K562 (cell line): ENCODE measurements around the gene ARAP1. TPM values are rescaled to one million over a fixed set of nuclear protein-coding genes. Genes with fewer than 3 reads are reported as not detected.
A peak's percentile ranks its signal among the peaks of the same experiment; 100 is the strongest.

ENCODE experiments used
- ATAC-seq: fragments of 200-7000 bp; cut with Tn5 transposase; 3 replicates; pipeline ENCODE4 v1.9.1; 2020; ENCODE audit warnings: moderate library complexity
- BruUV-seq: library from RNA; stranded (reverse); fragments of 400-500 nt; replicated peaks from 2 replicates; lab custom pipeline; 2021; lab: Mats Ljungman, UMichigan
- CTCF ChIA-PET: fragments of 300-600 bp; formaldehyde crosslinking; extraction: SDS; loops from one replicate; lab custom pipeline; 2021; ENCODE audit warnings: low intra/inter-chr PET ratio; lab: Yijun Ruan, JAX
- POLR2A ChIA-PET: fragments of 300-600, 350-650 bp; sonication (Branson Sonifier 250); formaldehyde crosslinking; extraction: SDS; loops from one replicate; lab custom pipeline; 2021; ENCODE audit warnings: antibody characterized with exemption, inconsistent platforms; lab: Yijun Ruan, JAX
- DNase-seq, 4 experiments: peaks; one replicate each; pipeline versions ENCODE4 v3.0.0 to v3.0.0-alpha.2; 2011 to 2018; ENCODE audit warnings: low spot score in 3 of 4, mixed read lengths in 3 of 4; ENCODE audit errors: extremely low read depth in 1 of 4
- FAIRE-seq: peaks from 2 replicates; lab custom pipeline; 2011; peaks lifted over from hg19 to GRCh38; lab: Jason Lieb, UNC
- H2AFZ ChIP-seq: 2 replicates; pipeline ENCODE4 v1.6.0; 2011; ENCODE audit warnings: low read depth, low read length, control low read depth, inconsistent platforms
- H3K27ac ChIP-seq: fragments of 200-600 bp; 3 replicates; pipeline ENCODE4 v1.8.0; 2011; ENCODE audit warnings: low read depth, mild to moderate bottlenecking, control low read depth, inconsistent platforms, low read length, moderate library complexity, mixed read lengths; ENCODE audit errors: extremely low read depth
- H3K27me3 ChIP-seq, 2 experiments: fragments of 300-600 bp in 1 of 2; 2 replicates in 1 of 2; 3 replicates in 1 of 2; pipeline versions ENCODE4 v1.6.0 to v1.8.0; 2011; ENCODE audit warnings: inconsistent platforms in 2 of 2, low read length in 2 of 2, mild to moderate bottlenecking in 1 of 2, mixed read lengths in 1 of 2, moderate library complexity in 1 of 2; ENCODE audit not compliant: control insufficient read depth in 2 of 2, insufficient read depth in 2 of 2
- H3K36me3 ChIP-seq: fragments of 300-600 bp; 3 replicates; pipeline ENCODE4 v1.8.0; 2011; ENCODE audit warnings: mild to moderate bottlenecking, low read length, inconsistent platforms; ENCODE audit not compliant: control insufficient read depth, insufficient read depth
- H3K4me1 ChIP-seq, 2 experiments: fragments of 200-600 bp in 1 of 2; replicated peaks in 1 of 2; 2 replicates in 1 of 2; 3 replicates in 1 of 2; pipeline versions ENCODE4 v1.5.1 to v1.8.0; 2011; ENCODE audit warnings: inconsistent platforms in 2 of 2, low read length in 2 of 2, mild to moderate bottlenecking in 1 of 2, mixed read lengths in 1 of 2, moderate library complexity in 1 of 2; ENCODE audit not compliant: control insufficient read depth in 2 of 2, insufficient read depth in 2 of 2
- H3K4me2 ChIP-seq: 2 replicates; pipeline ENCODE4 v1.6.1; 2011; ENCODE audit warnings: low read length, control low read depth, inconsistent platforms, mixed read lengths; ENCODE audit not compliant: insufficient read depth
- H3K4me3 ChIP-seq: fragments of 200-600 bp; sonication (generic), shearing (Covaris generic); 2 replicates; pipeline ENCODE4 v1.5.1; 2016; ENCODE audit warnings: control low read depth, inconsistent platforms
- H3K79me2 ChIP-seq: fragments of 200-600 bp; 3 replicates; pipeline ENCODE4 v1.8.0; 2011; ENCODE audit warnings: low read length, inconsistent platforms; ENCODE audit not compliant: control insufficient read depth, insufficient read depth
- H3K9ac ChIP-seq, 2 experiments: 2 replicates each; pipeline versions ENCODE4 v1.6.0 to v1.6.1; 2011; ENCODE audit warnings: low read depth in 2 of 2, low read length in 2 of 2, control low read depth in 1 of 2, inconsistent platforms in 1 of 2, mild to moderate bottlenecking in 1 of 2, mixed read lengths in 1 of 2; ENCODE audit not compliant: insufficient read depth in 1 of 2
- H3K9me1 ChIP-seq: one replicate; pipeline ENCODE4 v1.6.0; 2011; ENCODE audit warnings: inconsistent platforms, mild to moderate bottlenecking, low read length, moderate library complexity; ENCODE audit not compliant: control insufficient read depth, insufficient read depth
- H3K9me3 ChIP-seq: replicated peaks from 2 replicates; pipeline ENCODE4 v1.5.1; 2011; ENCODE audit warnings: low read depth, low read length, inconsistent platforms; ENCODE audit not compliant: control insufficient read depth, insufficient read depth
- H4K20me1 ChIP-seq: replicated peaks from 2 replicates; pipeline ENCODE4 v1.6.1; 2011; ENCODE audit warnings: low read length, inconsistent platforms, mixed read lengths; ENCODE audit not compliant: control insufficient read depth, insufficient read depth
- BACH1 ChIP-seq: fragments of 200-800 bp; sonication (Bioruptor generic); IDR thresholded peaks from 2 replicates; pipeline ENCODE4 v1.6.1; 2016; ENCODE audit warnings: missing genetic modification characterization, missing compliant biosample characterization
- BMI1 ChIP-seq: fragments of 150-350 bp; IDR thresholded peaks from 2 replicates; pipeline ENCODE4 v1.6.1; 2014; ENCODE audit warnings: low read length
- CAMTA2 ChIP-seq: fragments of 250-450 bp; sonication (Bioruptor Pico); conservative IDR thresholded peaks from 2 replicates; pipeline ENCODE4 v1.5.1; 2022
- COPS2 ChIP-seq: fragments of 450-650 bp; conservative IDR thresholded peaks from 2 replicates; pipeline ENCODE4 v1.6.1; 2016; ENCODE audit warnings: mild to moderate bottlenecking, moderate library complexity
- DACH1 ChIP-seq: fragments of 450-650 bp; IDR thresholded peaks from 2 replicates; pipeline ENCODE4 v1.6.1; 2018; ENCODE audit not compliant: partially characterized antibody
- HDAC6 ChIP-seq: IDR thresholded peaks from 2 replicates; pipeline ENCODE4 v1.6.1; 2012; ENCODE audit warnings: low read depth, mild to moderate bottlenecking, control low read depth, inconsistent platforms, low read length, moderate library complexity
- HNRNPK ChIP-seq: fragments of 200-400 bp; formaldehyde crosslinking; IDR thresholded peaks from one replicate; pipeline ENCODE4 v1.6.1; 2018; ENCODE audit warnings: mild to moderate bottlenecking, low read depth, low read length; ENCODE audit not compliant: poor library complexity, severe bottlenecking
- MIER1 ChIP-seq: fragments of 450-650 bp; IDR thresholded peaks from 2 replicates; pipeline ENCODE4 v1.6.1; 2016; ENCODE audit warnings: antibody characterized with exemption, mild to moderate bottlenecking, low read depth
- MYC ChIP-seq, 2 experiments: fragments of 250-450 bp in 1 of 2; sonication (Bioruptor Pico) in 1 of 2; IDR thresholded peaks; 2 replicates each; pipeline versions ENCODE4 v1.5.1 to v1.6.1; 2012 to 2021; ENCODE audit warnings: low read depth in 2 of 2, borderline replicate concordance in 1 of 2, improper control_type of control experiment in 1 of 2, low read length in 1 of 2, mild to moderate bottlenecking in 1 of 2, moderate library complexity in 1 of 2
- NFIX ChIP-seq: fragments of 250-450 bp; sonication (Bioruptor Pico); IDR thresholded peaks from 2 replicates; pipeline ENCODE4 v1.4.0; 2020; ENCODE audit warnings: low read depth, mild to moderate bottlenecking, moderate library complexity
- SAP30 ChIP-seq: fragments of 200-600 bp; sonication (generic); IDR thresholded peaks from 2 replicates; pipeline ENCODE4 v1.6.1; 2012; ENCODE audit warnings: borderline replicate concordance, low read depth, mild to moderate bottlenecking, moderate library complexity, low read length, control low read depth, inconsistent platforms; ENCODE audit not compliant: insufficient read depth, poor library complexity, severe bottlenecking
- ZNF518B ChIP-seq: fragments of 250-450 bp; sonication (Bioruptor Pico); IDR thresholded peaks from 2 replicates; pipeline ENCODE4 v1.5.0; 2021; ENCODE audit warnings: mild to moderate bottlenecking, moderate library complexity
- WGBS: fragments of 100-300 bp; shearing (Covaris generic); methylation state at CpG from one replicate; pipeline ENCODE4 v1.1.6; 2016; ENCODE audit warnings: low coverage, mixed read lengths; ENCODE audit not compliant: insufficient coverage; ENCODE audit errors: missing lambda C conversion rate; 5-methylcytosine and 5-hydroxymethylcytosine counted together
- in situ Hi-C: fragments of 300-500 bp; cut with MboI; formaldehyde crosslinking; loops from 4 replicates; pipeline ENCODE4 v1.15.0; 2018; ENCODE audit warnings: inconsistent platforms, mixed read lengths
- intact Hi-C: fragments of 100-400 bp; cut with micrococcal nuclease; formaldehyde crosslinking; loops from 2 replicates; pipeline ENCODE4 v1.14.2; 2022
- polyA plus RNA-seq, 8 experiments: library from polyadenylated mRNA; depleted of rRNA in 4 of 8; stranded (reverse) in 5 of 8; unstranded in 3 of 8; fragments of >200 nt; fragmentation: Nextera tagmentation in 2 of 8; fragmentation: Illumina TruSeq in 1 of 8; extraction: Ambion mirVana in 2 of 8; extraction: Trizol in 1 of 8; gene quantifications; 2 replicates each; pipeline versions ENCODE4 v1.2.1 to v1.2.3, GENCODE V29; 2011 to 2014; ENCODE audit warnings: inconsistent platforms in 1 of 8, missing spikeins in 1 of 8
- total RNA-seq, 7 experiments: library from RNA; depleted of rRNA in 6 of 7; stranded (reverse); fragments of >200 nt in 6 of 7; fragmentation: Illumina TruSeq in 2 of 7; extraction: Trizol in 2 of 7; gene quantifications; 2 replicates each; pipeline versions ENCODE4 v1.2.1 to v1.2.3, GENCODE V29; 2011 to 2021; ENCODE audit warnings: low replicate concordance in 1 of 7
- TF ChIP-seq, protein P1 (sequence below), 2 experiments: fragments of 450-650 bp; conservative IDR thresholded peaks; 2 replicates each; pipeline ENCODE4 v1.6.1; 2017; ENCODE audit warnings: mild to moderate bottlenecking in 2 of 2, moderate library complexity in 2 of 2
- TF ChIP-seq, protein P2 (sequence below): sonication (generic); formaldehyde crosslinking; IDR thresholded peaks from 2 replicates; pipeline ENCODE4 v1.8.0; 2022; ENCODE audit warnings: missing genetic modification reagents, mild to moderate bottlenecking, moderate library complexity, borderline replicate concordance

Gene ARAP1
- total and polyA plus RNA-seq, 9 of the 15 experiments (the other 6 are each of a cell fraction or from before 2014, with no cell fraction given), result 0.23 to 67.0 (median 24.6) TPM

DNA sequence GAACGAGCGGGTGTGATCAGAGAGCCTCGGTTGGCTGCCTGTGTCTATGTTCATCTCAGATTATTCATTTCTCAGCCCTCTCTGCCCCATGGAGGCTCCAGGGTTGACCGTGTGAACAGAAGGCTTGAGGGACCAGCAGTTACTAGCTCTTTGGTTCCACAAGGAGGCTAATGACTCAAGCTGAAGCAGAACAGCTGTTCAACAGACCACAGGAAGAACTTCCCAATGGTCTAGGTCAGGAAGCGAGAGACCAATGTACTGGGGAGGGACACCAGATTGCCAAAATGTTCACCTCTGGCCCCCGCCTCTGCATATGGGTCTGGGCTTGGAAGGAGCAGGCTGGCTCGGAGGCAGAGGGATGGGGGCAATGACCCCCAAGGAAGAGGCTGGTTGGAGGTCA lies 63.3 kb downstream of the ARAP1 start:
- ATAC-seq, result no peak
- Histone ChIP-seq H3K9me3 (no peaks in the 10 kb centered on the region), H3K36me3 (peaks cover 78% of the 10 kb centered on the region; the same call in 2 of the 3 replicates), H2AFZ (no peak overlapping the region), H4K20me1 (peaks cover 16% of the 10 kb centered on the region), H3K4me1 (peaks cover 3 to 26% of the 10 kb centered on the region in 2 experiments; a peak in 4 of 5 replicates), H3K9me1 (no peaks in the 10 kb centered on the region), H3K4me3 (no peak overlapping the region), H3K4me2 (no peak overlapping the region), H3K27me3 (no peaks in the 10 kb centered on the region), H3K79me2 (no peaks in the 10 kb centered on the region), H3K27ac (no peak overlapping the region), H3K9ac (0 out of 4 replicates have a peak overlapping the region, but pooled peaks of 1 of the 2 experiments have one; percentile 15)
- intact Hi-C loops (no loop called here), in situ Hi-C loops (no loop called here)
- TF ChIP-seq CAMTA2 (CRISPR knock-in tag), result no peak
- no peak for TF ChIP-seq SAP30
- TF ChIP-seq DACH1, result peak; percentile 25
- TF ChIP-seq NFIX, result no peak
- TF ChIP-seq, protein P1, sequence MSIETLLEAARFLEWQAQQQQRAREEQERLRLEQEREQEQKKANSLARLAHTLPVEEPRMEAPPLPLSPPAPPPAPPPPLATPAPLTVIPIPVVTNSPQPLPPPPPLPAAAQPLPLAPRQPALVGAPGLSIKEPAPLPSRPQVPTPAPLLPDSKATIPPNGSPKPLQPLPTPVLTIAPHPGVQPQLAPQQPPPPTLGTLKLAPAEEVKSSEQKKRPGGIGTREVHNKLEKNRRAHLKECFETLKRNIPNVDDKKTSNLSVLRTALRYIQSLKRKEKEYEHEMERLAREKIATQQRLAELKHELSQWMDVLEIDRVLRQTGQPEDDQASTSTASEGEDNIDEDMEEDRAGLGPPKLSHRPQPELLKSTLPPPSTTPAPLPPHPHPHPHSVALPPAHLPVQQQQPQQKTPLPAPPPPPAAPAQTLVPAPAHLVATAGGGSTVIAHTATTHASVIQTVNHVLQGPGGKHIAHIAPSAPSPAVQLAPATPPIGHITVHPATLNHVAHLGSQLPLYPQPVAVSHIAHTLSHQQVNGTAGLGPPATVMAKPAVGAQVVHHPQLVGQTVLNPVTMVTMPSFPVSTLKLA (conservative IDR thresholded peaks at IDR 0.05), result no peak
- no peak for TF ChIP-seq MIER1
- TF ChIP-seq BMI1, result no peak
- TF ChIP-seq MYC (IDR thresholded peaks at IDR 0.05; ENCODE audit: low read depth, low read length), result no peak
- TF ChIP-seq MYC (CRISPR knock-in tag; IDR thresholded peaks at IDR 0.05; ENCODE audit: borderline replicate concordance, low read depth), result no peak
- TF ChIP-seq, protein P2, sequence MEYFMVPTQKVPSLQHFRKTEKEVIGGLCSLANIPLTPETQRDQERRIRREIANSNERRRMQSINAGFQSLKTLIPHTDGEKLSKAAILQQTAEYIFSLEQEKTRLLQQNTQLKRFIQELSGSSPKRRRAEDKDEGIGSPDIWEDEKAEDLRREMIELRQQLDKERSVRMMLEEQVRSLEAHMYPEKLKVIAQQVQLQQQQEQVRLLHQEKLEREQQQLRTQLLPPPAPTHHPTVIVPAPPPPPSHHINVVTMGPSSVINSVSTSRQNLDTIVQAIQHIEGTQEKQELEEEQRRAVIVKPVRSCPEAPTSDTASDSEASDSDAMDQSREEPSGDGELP (CRISPR knock-in tag), result 0 out of 2 replicates have a peak, but pooled peaks have one; percentile 28
- TF ChIP-seq BACH1 (tag), result no peak
- TF ChIP-seq ZNF518B, result no peak
- TF ChIP-seq HDAC6, result no peak
- TF ChIP-seq COPS2, result no peak
- no peak for TF ChIP-seq HNRNPK
- no peak for FAIRE-seq
- BruUV-seq, result no TSS peak
- no peak for DNase-seq
- CTCF ChIA-PET, result no interaction called here
- 92% methylated on average over 7 of the region's 7 CpGs for WGBS
- POLR2A ChIA-PET, result no interaction called here
